Transverse colon (tissue), 4 donors: ENCODE measurements around the gene SH3TC2.

Experiments used
- CTCF ChIP-seq, 5 experiments: fragments of 200-600 bp in 3 of 5; fragments of 450-650 bp in 2 of 5; sonication (generic) in 3 of 5; IDR thresholded peaks; 1 replicate in 2 of 5; 2 replicates in 3 of 5; pipeline ENCODE4 v1.5.1; 2016 to 2017; ENCODE audit warnings: antibody characterized with exemption in 5 of 5, inconsistent platforms in 3 of 5, mild to moderate bottlenecking in 2 of 5, moderate library complexity in 1 of 5
- EP300 ChIP-seq: sonication (generic); formaldehyde crosslinking; IDR thresholded peaks from one replicate; pipeline ENCODE4 v1.6.1; 2017; ENCODE audit warnings: antibody characterized with exemption, low read depth
- POLR2A ChIP-seq: fragments of 450-650 bp; IDR thresholded peaks from one replicate; pipeline ENCODE4 v1.6.1; 2016; ENCODE audit warnings: antibody characterized with exemption, mild to moderate bottlenecking, moderate library complexity
- POLR2AphosphoS5 ChIP-seq, 3 donors: sonication (generic); formaldehyde crosslinking; IDR thresholded peaks; one replicate each; pipeline ENCODE4 v1.6.1; 2016; ENCODE audit warnings: antibody characterized with exemption in 3 of 3

GRCh38 chr5:148976569-148977381 lies 86.1 kb downstream of the SH3TC2 start:
- no peak for TF ChIP-seq POLR2A
- TF ChIP-seq EP300: no peak
- no peak for TF ChIP-seq CTCF (IDR thresholded peaks at IDR 0.05)
- no peak for TF ChIP-seq POLR2AphosphoS5 (IDR thresholded peaks at IDR 0.05)
